Measurements from ENCODE around the gene TRPM4.
A peak's percentile ranks its signal among the peaks of the same experiment; 100 is the strongest.
"Not testable (repeated sequence)": the region's sequence is repeated elsewhere in the genome, so short reads cannot be mapped to it uniquely, and the experiment has no call there.

Gene TRPM4

DNA sequence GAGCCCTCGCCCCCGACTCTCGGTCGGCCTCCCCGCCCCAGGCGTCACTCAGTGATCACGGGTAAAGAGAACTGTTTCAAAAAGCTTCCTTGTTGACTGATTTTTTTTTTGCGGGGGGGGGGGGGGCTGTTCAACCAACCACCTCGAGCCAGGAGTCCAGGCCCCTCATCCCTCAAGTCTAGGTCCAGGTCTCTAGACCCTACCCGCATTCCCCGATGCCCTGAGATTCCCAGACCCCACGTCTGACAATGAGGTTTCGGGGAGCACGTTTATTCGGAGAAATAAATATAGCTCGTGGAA lies 6.7 kb upstream of the TRPM4 start:
- DNase-seq (ENCODE audit: low read depth in 2 of 2), result no peak

DNA sequence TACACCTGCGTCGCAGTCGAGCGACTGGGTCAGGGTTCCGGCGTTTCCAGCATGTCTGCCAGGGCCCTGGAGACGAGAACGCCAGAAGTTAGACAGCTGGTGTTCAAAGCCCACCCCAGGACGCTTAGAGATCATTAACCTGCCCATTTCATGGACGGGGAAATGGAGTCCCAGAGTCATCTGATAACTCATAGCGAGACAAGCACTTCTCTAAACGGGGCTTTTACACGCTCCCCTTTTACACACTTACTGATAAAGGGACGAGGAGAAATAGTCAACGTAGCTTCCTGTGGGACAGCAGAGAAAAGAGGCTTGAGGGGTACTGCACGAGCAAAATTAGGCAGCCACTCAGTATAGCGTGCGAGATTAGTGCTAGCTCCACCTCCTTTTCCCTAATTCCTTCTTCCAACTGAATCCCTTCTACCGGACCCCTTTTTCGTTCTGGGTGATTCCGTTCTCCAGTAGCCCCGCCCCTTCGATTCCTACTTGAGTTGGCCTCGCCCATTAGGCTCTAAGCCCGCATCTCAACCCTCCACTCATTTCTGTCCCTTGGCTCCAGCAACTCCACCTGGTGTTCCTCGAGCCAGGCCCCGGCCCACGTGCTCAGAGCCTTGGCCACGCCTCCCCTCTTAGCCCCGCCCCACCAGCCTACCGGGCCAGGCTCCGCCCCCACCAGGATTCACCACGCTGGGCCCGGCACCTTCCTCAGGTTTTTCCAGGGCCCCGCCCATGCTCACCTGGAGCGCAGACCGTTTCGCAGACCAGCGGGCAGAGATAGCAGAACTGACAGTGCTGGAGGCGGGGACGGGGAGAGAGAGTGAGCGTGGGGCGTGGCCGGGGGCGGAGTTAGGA lies 6.1 kb upstream of the TRPM4 start:
- DNase-seq (ENCODE audit: low read depth in 2 of 2), result peak in 1 of 2 donors; percentile 30

DNA sequence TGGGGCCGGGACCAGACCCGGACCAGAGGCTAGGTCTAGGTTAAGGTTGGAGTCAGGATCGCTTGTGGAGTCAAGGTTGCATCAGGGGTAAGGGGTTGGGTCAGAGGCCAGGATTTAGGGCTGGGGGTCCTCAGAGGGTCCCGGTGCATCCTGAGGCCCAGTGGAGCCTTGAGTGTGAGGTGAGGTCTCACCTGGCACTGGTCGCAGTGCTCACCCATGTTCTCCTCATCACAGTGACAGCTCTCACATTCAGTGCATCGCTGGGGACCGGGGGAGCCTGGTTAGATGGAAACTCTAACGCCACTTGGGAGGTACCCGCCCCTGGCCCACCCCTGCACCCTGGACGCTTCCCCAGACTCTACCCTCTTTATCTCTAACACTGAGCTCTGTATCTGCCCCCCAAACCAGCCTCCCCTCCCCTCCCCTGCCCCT lies 5.5 kb upstream of the TRPM4 start:
- DNase-seq (ENCODE audit: low read depth in 2 of 2), result no peak

DNA sequence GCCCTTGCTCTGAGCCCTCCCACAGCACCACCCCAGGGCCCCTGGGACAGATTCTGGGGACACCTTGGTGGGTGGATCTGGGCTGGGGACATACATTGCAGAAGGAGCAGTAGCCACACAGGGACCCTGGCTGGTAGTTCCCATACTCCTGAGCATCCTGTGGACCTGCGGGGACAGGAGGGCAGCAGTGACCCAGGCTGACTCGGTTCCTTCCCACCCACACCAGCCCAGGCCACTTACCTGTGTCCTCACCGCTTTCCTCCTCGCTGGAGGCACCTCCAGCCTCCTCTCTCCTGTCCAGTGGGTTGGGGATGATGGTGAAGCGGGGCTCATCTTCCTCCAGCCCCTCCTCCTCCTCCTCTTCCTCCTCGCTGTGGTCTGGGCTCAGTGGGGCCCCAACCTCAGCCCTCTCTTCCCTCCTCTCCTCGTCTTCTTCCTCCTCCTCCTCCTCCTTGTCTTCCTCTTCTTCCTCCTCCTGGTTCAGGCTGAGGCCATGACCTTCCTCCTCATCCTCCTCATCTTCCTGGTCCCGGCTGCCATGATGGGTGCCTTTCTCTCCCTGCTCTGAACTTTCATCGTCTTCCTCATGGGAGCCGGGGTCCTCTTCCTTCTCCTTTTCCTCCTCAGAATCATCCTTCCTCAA lies 4.3 kb upstream of the TRPM4 start:
- DNase-seq (ENCODE audit: low read depth in 2 of 2), result no peak

DNA sequence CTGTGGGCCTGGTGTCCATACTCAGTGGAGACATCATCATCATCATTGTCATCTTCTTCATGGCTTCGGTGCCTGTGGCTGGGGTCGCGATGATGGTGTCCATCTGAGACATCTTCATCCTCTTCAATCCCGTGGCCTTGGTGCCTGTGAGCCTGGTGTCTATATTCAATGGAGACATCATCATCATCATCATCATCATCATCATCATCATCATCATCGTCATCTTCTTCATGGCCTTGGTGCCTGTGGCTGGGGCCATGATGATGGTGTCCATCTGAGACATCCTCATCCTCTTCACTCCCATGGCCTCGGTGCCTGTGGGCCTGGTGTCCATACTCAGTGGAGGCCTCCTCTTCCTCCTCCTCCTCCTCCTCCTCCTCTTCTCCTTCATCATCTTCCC lies 3.3 kb upstream of the TRPM4 start:
- no peak for DNase-seq (ENCODE audit: low read depth in 2 of 2)

DNA sequence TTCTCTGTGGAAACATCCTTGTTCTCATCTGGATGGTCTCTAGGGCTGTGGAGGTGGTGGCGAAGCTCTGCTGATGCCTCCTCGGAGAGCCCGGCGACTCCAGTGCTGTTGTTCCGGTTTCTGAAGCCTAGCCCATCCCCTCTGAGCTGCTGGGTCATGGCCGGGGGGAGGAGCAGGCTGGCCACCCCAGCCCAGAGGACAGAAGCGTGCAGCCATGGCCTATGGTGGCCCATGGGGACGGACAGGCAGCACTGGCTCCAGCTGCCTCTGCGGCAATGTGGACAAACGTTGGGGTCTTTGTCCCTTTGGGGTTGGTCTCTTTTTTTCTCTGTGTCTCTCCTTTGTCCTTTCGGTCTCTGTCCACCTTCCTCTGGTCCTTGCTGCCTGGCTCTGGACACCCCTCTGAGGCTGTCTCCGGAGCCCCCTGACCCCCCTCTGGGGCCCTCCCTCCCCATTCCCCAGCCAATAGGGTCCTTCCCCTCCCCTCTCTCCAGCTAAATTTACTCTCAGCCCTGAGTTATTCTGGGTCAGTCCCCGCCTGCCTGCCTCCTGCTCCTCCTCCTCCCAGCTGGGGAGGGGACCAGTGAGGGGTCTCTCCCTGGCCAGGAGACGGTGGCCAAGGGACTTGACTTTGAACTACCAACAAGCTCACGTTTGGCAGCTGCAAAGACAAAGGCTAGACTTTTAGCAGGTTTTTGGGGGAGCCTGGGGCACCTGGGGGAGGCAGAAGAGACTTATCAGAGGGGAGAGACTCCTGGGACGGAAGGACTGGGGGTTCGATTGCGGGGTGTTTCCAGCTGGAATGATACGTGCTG lies 2.4 kb upstream of the TRPM4 start, which contains the start of gene HRC:
TSS of gene HRC (minus strand) at position 392 of the 815 bp plus-strand sequence. CDS start at position 233, 159 bp downstream.
- DNase-seq (ENCODE audit: low read depth in 2 of 2), result no peak

DNA sequence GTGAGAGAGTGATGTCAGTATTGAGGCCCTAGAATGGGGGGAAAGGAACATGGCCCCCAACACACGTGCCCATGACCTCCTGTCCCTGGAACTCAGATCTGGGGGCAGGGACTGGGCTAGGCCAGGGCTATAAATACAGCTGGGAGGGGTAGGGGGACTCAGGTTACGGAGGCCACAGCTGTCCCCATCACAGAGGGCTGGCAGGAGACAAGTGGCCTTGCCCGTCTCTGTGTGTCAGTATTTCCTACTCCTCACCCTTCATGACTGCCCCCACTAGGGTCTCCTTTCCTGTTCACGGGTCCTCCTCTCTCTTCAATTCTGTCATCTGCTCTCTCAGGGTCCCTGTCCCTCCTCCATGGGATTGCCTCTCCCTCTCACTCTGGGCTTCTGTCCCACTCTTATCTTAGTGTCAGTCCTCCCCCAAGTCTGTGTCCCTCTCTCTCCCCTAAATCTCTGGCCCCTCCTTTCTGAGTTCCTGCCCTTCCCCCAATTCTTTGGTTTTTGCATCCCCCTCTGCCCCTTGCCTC lies 1.7 kb upstream of the TRPM4 start:
- no peak for DNase-seq (ENCODE audit: low read depth in 2 of 2)

DNA sequence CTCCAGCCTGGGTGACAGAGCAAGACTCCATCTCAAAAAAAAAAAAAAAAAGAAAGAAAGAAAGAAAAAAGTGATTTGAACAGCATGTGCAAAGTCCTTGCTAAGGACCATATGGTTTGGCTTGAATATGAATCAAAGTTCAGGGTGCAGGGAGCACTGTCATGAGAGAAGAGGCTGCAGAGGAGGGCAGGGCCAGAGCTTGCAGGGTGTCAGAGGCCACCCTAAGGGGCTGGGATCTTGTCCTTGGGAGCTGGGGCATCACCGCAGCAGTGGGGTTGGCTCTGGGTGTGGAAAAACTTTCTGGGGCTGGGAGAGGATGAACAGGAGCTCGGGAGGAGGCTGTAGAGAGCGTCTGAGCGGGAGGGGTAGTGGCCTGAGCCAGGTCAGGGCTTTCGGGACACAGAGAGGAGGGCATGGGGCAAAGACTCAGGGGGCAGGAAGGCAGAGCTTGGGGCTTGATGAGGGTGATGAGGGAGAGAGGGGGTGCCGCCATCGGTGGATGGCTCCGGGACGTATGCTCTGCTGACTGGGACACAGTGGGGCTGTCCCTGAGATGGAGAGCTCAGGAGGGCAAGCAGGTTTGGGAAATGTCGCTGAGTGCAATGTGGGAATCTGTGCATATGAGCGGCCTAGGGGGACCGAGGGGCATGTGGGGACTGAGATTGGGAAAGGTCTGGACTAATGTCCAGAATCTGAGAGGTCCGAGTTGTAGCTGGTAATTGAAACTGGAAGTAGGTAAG lies 3.0 kb downstream of the TRPM4 start:
- no peak for DNase-seq (ENCODE audit: low read depth in 2 of 2)

DNA sequence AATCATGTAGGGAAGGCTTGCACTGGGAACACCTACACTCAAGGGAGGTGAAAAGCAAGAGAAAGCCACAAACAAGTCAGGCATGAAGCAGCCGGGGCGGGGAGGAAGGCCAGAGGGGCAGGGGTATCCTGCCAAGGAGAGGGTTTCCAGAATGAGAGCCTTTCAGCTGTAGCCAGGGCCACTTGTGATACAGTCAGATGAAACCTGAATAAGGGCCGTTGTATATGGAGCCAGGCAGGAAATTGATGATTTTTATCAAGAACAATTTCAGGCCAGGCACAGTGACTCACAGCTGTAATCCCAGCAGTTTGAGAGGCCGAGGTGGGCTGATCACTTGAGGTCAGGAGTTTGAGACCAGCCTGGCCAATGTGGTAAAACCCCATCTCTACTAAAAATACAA lies 4.4 kb downstream of the TRPM4 start:
- no peak for DNase-seq (ENCODE audit: low read depth in 2 of 2)

DNA sequence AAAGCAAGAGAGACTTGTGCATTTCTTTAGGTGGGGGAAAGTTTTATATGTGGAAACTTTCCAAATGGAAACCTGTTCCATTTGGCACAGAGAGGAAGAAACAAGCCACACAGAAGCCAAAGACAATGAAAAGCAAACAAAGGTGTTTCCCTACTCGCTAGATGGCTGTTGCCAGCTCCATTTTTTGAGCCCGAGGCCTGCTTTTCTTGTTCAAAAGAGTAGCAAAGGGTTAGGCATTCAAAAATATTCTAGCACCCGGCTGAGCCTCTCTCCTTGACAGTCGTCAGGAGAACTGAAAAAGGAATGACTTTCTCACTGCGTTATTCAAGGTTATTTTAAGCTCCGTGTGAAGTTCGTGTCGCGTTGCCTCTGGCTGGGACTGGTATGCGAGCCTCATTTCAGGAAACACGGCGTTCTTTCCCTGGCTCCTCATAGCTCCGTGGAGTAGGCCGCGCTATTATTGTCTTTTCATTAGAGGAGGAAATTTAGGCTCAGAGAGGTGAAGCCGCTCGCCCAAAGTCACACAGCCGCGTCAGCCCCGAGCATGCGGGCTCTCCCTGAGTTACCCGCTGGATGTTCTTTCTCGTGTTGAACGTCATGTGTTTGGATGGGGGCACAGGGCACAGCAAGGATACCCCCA lies 7.6 kb downstream of the TRPM4 start:
- DNase-seq (ENCODE audit: low read depth in 2 of 2), result no peak

DNA sequence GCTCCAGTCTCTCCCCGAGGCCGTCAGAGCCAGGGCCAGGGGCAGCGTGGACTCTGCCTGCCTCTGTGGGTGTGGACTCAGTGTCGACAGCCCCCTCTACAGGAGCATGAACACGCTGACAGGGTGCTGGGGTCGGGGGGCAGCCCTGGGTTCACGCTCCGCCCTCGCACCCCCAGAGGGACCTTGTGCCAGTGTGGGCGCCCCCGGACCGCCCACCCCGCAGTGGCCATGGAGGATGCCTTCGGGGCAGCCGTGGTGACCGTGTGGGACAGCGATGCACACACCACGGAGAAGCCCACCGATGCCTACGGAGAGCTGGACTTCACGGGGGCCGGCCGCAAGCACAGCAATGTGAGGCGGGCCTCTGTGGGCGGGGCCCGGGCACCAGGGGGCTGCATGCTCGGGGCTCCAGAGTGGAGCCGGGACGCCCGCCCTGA lies 8.3 kb downstream of the TRPM4 start:
- no peak for DNase-seq (ENCODE audit: low read depth in 2 of 2)

DNA sequence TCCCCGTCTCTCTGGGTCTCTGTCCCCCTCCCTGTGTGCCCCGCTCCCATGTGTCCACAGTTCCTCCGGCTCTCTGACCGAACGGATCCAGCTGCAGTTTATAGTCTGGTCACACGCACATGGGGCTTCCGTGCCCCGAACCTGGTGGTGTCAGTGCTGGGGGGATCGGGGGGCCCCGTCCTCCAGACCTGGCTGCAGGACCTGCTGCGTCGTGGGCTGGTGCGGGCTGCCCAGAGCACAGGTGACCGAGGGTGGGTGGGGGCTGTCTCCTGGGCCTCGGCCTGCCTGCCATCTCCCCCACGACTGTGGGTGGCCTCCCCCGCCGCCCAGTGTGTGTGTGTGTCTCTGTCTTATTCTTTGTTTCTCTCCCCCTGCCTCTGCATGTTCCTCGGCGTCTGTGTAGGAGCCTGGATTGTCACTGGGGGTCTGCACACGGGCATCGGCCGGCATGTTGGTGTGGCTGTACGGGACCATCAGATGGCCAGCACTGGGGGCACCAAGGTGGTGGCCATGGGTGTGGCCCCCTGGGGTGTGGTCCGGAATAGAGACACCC lies 10.3 kb downstream of the TRPM4 start:
- DNase-seq (ENCODE audit: low read depth in 2 of 2), result no peak

DNA sequence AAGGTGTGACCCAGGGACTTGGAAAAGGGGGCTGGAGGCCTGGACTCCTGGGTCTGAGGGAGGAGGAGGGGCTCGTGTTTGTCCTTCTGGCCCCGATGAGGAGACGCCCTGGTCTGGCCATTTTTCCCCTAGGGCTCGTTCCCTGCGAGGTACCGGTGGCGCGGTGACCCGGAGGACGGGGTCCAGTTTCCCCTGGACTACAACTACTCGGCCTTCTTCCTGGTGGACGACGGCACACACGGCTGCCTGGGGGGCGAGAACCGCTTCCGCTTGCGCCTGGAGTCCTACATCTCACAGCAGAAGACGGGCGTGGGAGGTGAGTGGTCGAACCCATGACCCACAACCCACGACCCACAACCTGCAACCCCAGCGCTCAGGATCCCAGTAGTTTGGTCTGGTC lies 10.8 kb downstream of the TRPM4 start:
- no peak for DNase-seq (ENCODE audit: low read depth in 2 of 2)

DNA sequence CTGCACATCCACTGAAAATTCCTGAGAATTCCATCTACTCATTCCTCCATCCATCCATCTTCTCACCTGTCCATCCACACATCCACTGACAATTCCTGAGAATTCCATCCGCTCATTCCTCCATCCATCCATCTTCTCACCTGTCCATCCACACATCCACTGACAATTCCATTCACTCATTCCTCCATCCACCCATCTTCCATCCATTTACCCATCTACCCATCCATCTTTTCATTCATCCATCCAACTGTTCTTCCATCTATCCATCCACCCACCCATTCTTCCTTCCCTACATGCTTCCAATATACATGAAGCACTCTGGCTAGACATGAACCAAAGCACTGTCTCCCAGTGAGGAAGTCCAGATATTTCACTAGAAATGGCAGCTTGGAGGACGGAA lies 15.6 kb downstream of the TRPM4 start:
- DNase-seq (ENCODE audit: low read depth in 2 of 2), result no peak

DNA sequence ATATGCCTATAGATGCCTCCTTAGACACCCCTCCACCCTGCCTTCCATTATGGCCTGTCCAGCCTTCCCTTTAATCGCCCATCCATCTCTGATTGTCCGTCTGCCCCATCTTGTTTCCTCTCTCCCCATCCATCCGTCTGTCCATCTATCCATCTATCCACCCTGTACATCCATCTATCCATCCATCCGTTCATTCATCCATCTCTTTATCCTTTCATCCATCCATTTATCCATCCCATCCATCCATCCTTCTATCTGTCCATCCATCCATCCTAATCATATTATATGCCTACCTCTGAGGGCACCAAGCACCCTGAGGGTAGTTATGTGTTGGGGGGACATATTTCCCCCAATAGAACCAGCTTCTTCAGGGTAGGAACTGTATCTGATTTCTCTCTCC lies 23.1 kb downstream of the TRPM4 start:
- no peak for DNase-seq (ENCODE audit: low read depth in 2 of 2)

DNA sequence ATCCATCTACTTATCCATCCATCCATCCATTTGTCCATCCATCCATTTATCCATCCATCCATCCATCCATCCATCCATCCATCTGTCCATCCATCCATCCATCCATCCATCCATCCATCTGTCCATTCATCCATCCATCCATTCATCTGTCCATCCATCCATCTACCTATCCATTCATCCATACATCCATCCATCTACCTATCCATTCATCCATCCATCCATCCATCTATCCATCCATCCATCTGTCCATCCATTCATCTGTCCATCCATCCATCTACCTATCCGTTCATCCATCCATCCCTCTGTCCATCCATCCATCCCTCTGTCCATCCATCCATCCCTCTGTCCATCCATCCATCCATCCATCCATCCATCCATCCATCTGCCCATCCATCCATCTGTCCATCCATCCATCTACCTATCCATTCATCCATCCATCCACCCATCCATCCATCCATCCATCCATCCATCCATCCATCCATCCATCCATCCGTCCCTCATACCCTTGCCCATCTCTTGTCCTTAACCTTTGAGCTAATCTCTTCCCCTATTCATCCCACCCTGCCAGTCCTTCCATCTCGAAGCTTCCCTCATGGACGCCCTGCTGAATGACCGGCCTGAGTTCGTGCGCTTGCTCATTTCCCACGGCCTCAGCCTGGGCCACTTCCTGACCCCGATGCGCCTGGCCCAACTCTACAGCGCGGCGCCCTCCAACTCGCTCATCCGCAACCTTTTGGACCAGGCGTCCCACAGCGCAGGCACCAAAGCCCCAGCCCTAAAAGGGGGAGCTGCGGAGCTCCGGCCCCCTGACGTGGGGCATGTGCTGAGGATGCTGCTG lies 24.6 kb downstream of the TRPM4 start:
- DNase-seq (ENCODE audit: low read depth in 2 of 2), result not testable (repeated sequence)

DNA sequence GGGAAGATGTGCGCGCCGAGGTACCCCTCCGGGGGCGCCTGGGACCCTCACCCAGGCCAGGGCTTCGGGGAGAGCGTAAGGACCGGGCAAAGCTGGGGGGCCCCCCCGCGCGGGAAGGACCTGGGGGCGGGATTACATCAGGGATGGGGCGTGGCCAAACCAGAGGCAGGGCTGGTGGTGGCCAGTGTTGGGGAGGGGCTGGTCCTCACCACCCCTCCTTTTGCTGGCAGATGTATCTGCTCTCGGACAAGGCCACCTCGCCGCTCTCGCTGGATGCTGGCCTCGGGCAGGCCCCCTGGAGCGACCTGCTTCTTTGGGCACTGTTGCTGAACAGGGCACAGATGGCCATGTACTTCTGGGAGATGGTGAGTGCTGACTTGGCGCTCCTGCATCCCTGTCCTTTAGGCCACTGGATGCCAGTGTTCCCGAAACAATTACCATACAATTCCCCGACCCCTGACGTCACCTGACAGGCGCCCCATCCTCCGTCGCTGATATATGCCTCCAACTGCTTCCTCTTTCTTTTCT lies 25.3 kb downstream of the TRPM4 start:
- no peak for DNase-seq (ENCODE audit: low read depth in 2 of 2)

DNA sequence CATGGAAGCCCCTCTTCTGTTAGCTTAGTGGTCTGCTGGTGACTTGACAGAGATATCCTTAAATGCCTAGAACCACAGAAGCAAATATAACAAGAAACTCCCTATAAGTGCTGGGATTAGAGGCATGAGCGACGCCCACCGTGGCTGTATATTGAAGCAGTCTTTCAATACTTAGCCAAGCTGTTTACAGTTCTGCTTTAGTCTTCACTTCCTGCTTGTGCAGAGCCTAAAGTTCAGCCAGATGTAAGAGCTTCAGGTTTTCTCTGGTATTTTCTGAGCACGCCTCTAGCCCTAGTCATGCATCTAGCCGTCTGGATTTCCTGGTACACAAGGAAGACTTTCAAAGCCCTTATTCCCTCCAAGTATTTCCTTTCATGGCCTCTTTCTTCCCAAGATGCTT lies 28.5 kb downstream of the TRPM4 start:
- DNase-seq (ENCODE audit: low read depth in 2 of 2), result no peak

DNA sequence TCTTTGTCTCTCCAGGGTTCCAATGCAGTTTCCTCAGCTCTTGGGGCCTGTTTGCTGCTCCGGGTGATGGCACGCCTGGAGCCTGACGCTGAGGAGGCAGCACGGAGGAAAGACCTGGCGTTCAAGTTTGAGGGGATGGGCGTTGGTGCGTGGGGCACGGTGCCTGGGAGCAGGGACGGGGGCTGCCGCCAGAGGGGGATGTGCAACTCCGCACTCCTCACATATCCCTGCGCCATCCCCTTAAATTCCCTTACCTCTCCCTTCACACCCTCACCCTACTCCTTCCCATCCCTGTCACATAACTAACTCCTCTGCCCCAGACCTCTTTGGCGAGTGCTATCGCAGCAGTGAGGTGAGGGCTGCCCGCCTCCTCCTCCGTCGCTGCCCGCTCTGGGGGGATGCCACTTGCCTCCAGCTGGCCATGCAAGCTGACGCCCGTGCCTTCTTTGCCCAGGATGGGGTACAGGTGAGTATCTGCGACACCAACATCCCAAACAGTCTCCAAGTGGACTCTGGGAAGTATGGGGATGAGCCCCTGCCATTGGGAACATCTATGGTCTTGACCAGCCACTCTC lies 31.1 kb downstream of the TRPM4 start:
- DNase-seq (ENCODE audit: low read depth in 2 of 2), result no peak

All from activated CD4-positive, alpha-beta T cell treated with anti-CD3 and anti-CD28 coated beads for 24 hours (primary cell).